PFSK-1 (cell line): ENCODE data around the gene HRH1.

Experiments used
- FOXP2 ChIP-seq: optimal IDR thresholded peaks from 2 replicates; pipeline ENCODE3; 2011; ENCODE audit warnings: borderline replicate concordance, control low read depth, inconsistent platforms; ENCODE audit not compliant: insufficient read depth; ENCODE audit errors: extremely low read length, extremely low read depth
- POLR2AphosphoS5 ChIP-seq: IDR thresholded peaks from 2 replicates; pipeline ENCODE4 v1.6.1; 2012; ENCODE audit warnings: low read depth, mild to moderate bottlenecking, control low read depth, low read length, moderate library complexity
- REST ChIP-seq, 2 experiments: IDR thresholded peaks; 2 replicates each; pipeline versions ENCODE4 v1.6.1 to v1.8.0; 2011 to 2012; ENCODE audit warnings: low read depth in 2 of 2, low read length in 2 of 2, control low read depth in 1 of 2, inconsistent platforms in 1 of 2, mild to moderate bottlenecking in 1 of 2, moderate library complexity in 1 of 2; ENCODE audit not compliant: insufficient read depth in 1 of 2
- SIN3A ChIP-seq: IDR thresholded peaks from 2 replicates; pipeline ENCODE4 v1.6.1; 2012; ENCODE audit warnings: mild to moderate bottlenecking, low read length, moderate library complexity, borderline replicate concordance; ENCODE audit not compliant: insufficient read depth
- TAF1 ChIP-seq: IDR thresholded peaks from 2 replicates; pipeline ENCODE4 v1.6.1; 2012; ENCODE audit warnings: low read length, control low read depth, borderline replicate concordance; ENCODE audit not compliant: insufficient read depth

The HRH1 gene

GRCh38 chr3:11226042-11226370 is 71.7 kb downstream of the HRH1 start:
- TF ChIP-seq SIN3A = no peak
- TF ChIP-seq FOXP2 = no peak
- no peak for TF ChIP-seq POLR2AphosphoS5
- TF ChIP-seq REST (IDR thresholded peaks at IDR 0.05; ENCODE audit: insufficient read depth in 1 of 2, low read depth in 2 of 2, low read length in 2 of 2) = no peak
- no peak for TF ChIP-seq TAF1

- TF ChIP-seq FOXP2 (no peak), POLR2AphosphoS5 (no peak), REST (IDR thresholded peaks at IDR 0.05; ENCODE audit: insufficient read depth in 1 of 2, low read depth in 2 of 2, low read length in 2 of 2) (no peak), TAF1 (no peak), SIN3A (no peak)
Measured at GRCh38 chr3:11228041-11228440, 73.7 kb downstream of the HRH1 start.

- TF ChIP-seq POLR2AphosphoS5 (no peak), FOXP2 (no peak), SIN3A (no peak)
Measured at GRCh38 chr3:11230125-11230524, 75.8 kb downstream of the HRH1 start.

GRCh38 chr3:11230832-11231231 is 76.5 kb downstream of the HRH1 start:
- no peak for TF ChIP-seq REST (IDR thresholded peaks at IDR 0.05; ENCODE audit: insufficient read depth in 1 of 2, low read depth in 2 of 2, low read length in 2 of 2)
- TF ChIP-seq FOXP2 = no peak
- no peak for TF ChIP-seq TAF1
- no peak for TF ChIP-seq POLR2AphosphoS5
- no peak for TF ChIP-seq SIN3A

- no peak for TF ChIP-seq REST (IDR thresholded peaks at IDR 0.05; ENCODE audit: insufficient read depth in 1 of 2, low read depth in 2 of 2, low read length in 2 of 2)
- TF ChIP-seq POLR2AphosphoS5 = no peak
- no peak for TF ChIP-seq SIN3A
- no peak for TF ChIP-seq FOXP2
- no peak for TF ChIP-seq TAF1
Measured at GRCh38 chr3:11235385-11235784, 81.1 kb downstream of the HRH1 start.
